GM12878 (cell line): Measurements from ENCODE around the gene CYP4A22.

Experiments used
- CEBPB ChIP-seq, 2 experiments: fragments of 150-350 bp in 1 of 2; IDR thresholded peaks; 2 replicates each; pipeline ENCODE4 v1.6.1; 2012 to 2014; ENCODE audit warnings: low read depth in 2 of 2, low read length in 2 of 2, borderline replicate concordance in 1 of 2, inconsistent platforms in 1 of 2
- DPF2 ChIP-seq: fragments of 450-650 bp; IDR thresholded peaks from 2 replicates; pipeline ENCODE4 v1.6.1; 2017; ENCODE audit warnings: mild to moderate bottlenecking
- EGR1 ChIP-seq, 2 experiments: IDR thresholded peaks; 1 replicate in 1 of 2; 2 replicates in 1 of 2; pipeline ENCODE4 v1.6.1; 2011 to 2012; ENCODE audit warnings: low read depth in 2 of 2, low read length in 2 of 2, borderline replicate concordance in 1 of 2, mild to moderate bottlenecking in 1 of 2, moderate library complexity in 1 of 2
- GABPA ChIP-seq: IDR thresholded peaks from 2 replicates; pipeline ENCODE4 v1.6.1; 2014; ENCODE audit warnings: antibody characterized with exemption, low read depth, mild to moderate bottlenecking, inconsistent platforms
- POLR2A ChIP-seq: IDR thresholded peaks from 2 replicates; pipeline ENCODE4 v1.6.1; 2011; ENCODE audit warnings: low read depth, mild to moderate bottlenecking, low read length
- POLR2AphosphoS5 ChIP-seq: IDR thresholded peaks from 2 replicates; pipeline ENCODE4 v1.6.1; 2011; ENCODE audit warnings: mild to moderate bottlenecking, low read length, inconsistent platforms
- YY1 ChIP-seq: IDR thresholded peaks from 2 replicates; pipeline ENCODE4 v1.6.1; 2011; ENCODE audit warnings: low read depth, mild to moderate bottlenecking, low read length
- TF ChIP-seq, protein P1 (sequence below), 3 experiments: IDR thresholded peaks in 2 of 3; conservative IDR thresholded peaks in 1 of 3; 2 replicates each; pipeline ENCODE4 v1.5.1; 2011; ENCODE audit warnings: low read depth in 3 of 3, low read length in 3 of 3, mild to moderate bottlenecking in 3 of 3, control low read depth in 2 of 3, moderate library complexity in 2 of 3, inconsistent platforms in 1 of 3, mixed read lengths in 1 of 3; ENCODE audit not compliant: control insufficient read depth in 2 of 3, insufficient read depth in 1 of 3; ENCODE audit errors: extremely low read depth in 1 of 3
- TF ChIP-seq, protein P2 (sequence below): fragments of 450-650 bp; IDR thresholded peaks from 2 replicates; pipeline ENCODE4 v1.6.1; 2017; ENCODE audit warnings: mild to moderate bottlenecking, low read depth, inconsistent platforms; ENCODE audit not compliant: poor library complexity, severe bottlenecking
- TF ChIP-seq, protein P3 (sequence below): fragments of 450-650 bp; IDR thresholded peaks from 2 replicates; pipeline ENCODE4 v1.6.1; 2017; ENCODE audit warnings: antibody characterized with exemption, mild to moderate bottlenecking, moderate library complexity

DNA sequence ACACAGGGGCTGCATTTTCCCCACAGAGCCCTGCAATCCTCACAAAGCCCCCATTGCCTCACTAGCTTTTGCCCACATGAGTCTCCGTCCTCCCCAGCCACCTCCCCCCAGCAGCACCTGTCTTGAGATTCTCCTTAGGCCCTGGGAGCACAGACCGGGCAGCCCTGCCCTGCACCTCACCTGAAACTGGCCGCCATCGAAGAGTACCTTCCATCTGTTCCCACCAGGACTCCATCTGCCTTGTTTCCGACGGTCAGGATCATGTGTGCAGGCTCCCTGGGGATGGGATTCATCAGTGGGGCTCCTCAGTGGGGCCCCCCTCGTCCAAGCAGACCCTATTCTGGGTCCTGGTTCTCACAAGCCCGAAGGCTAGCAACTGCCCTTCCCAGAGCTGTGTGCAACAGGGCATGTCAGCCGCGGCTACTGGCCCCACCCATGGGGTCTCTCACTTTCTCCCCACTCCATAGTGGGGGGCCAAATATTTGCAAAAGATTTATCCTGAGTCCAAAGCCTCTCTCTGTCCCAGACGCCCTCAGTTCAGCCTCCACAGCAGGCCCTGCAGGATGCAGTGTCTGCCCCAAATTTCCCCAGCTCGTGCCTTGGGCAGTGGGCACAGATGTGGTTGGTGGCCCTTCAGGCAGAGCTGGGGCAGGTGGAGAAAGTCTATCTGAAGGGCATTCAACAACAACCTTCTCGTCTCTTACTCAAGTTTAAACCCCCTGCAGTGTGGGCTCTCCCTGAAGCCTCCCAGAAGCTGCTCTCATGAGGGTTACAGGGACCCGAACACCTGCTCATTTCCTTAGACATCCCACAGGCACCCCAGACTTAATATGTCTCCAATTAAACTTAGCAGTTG lies 47.8 kb downstream of the CYP4A22 start:
- TF ChIP-seq EGR1 (IDR thresholded peaks at IDR 0.05; ENCODE audit: borderline replicate concordance in 1 of 2, low read depth in 2 of 2, low read length in 2 of 2) = no peak
- no peak for TF ChIP-seq POLR2AphosphoS5
- no peak for TF ChIP-seq DPF2
- TF ChIP-seq, protein P1, sequence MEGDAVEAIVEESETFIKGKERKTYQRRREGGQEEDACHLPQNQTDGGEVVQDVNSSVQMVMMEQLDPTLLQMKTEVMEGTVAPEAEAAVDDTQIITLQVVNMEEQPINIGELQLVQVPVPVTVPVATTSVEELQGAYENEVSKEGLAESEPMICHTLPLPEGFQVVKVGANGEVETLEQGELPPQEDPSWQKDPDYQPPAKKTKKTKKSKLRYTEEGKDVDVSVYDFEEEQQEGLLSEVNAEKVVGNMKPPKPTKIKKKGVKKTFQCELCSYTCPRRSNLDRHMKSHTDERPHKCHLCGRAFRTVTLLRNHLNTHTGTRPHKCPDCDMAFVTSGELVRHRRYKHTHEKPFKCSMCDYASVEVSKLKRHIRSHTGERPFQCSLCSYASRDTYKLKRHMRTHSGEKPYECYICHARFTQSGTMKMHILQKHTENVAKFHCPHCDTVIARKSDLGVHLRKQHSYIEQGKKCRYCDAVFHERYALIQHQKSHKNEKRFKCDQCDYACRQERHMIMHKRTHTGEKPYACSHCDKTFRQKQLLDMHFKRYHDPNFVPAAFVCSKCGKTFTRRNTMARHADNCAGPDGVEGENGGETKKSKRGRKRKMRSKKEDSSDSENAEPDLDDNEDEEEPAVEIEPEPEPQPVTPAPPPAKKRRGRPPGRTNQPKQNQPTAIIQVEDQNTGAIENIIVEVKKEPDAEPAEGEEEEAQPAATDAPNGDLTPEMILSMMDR (IDR thresholded peaks at IDR 0.05 in 2 of 3, conservative IDR thresholded peaks at IDR 0.05 in 1 of 3; ENCODE audit: control insufficient read depth in 2 of 3, extremely low read depth in 1 of 3, insufficient read depth in 1 of 3, low read depth in 3 of 3, low read length in 3 of 3) = no peak
- no peak for TF ChIP-seq CEBPB (IDR thresholded peaks at IDR 0.05; ENCODE audit: borderline replicate concordance in 1 of 2, low read depth in 2 of 2, low read length in 2 of 2)
- TF ChIP-seq YY1 = no peak
- TF ChIP-seq GABPA = no peak
- no peak for TF ChIP-seq POLR2A
- TF ChIP-seq, protein P2, sequence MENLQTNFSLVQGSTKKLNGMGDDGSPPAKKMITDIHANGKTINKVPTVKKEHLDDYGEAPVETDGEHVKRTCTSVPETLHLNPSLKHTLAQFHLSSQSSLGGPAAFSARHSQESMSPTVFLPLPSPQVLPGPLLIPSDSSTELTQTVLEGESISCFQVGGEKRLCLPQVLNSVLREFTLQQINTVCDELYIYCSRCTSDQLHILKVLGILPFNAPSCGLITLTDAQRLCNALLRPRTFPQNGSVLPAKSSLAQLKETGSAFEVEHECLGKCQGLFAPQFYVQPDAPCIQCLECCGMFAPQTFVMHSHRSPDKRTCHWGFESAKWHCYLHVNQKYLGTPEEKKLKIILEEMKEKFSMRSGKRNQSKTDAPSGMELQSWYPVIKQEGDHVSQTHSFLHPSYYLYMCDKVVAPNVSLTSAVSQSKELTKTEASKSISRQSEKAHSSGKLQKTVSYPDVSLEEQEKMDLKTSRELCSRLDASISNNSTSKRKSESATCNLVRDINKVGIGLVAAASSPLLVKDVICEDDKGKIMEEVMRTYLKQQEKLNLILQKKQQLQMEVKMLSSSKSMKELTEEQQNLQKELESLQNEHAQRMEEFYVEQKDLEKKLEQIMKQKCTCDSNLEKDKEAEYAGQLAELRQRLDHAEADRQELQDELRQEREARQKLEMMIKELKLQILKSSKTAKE = no peak
- TF ChIP-seq, protein P3, sequence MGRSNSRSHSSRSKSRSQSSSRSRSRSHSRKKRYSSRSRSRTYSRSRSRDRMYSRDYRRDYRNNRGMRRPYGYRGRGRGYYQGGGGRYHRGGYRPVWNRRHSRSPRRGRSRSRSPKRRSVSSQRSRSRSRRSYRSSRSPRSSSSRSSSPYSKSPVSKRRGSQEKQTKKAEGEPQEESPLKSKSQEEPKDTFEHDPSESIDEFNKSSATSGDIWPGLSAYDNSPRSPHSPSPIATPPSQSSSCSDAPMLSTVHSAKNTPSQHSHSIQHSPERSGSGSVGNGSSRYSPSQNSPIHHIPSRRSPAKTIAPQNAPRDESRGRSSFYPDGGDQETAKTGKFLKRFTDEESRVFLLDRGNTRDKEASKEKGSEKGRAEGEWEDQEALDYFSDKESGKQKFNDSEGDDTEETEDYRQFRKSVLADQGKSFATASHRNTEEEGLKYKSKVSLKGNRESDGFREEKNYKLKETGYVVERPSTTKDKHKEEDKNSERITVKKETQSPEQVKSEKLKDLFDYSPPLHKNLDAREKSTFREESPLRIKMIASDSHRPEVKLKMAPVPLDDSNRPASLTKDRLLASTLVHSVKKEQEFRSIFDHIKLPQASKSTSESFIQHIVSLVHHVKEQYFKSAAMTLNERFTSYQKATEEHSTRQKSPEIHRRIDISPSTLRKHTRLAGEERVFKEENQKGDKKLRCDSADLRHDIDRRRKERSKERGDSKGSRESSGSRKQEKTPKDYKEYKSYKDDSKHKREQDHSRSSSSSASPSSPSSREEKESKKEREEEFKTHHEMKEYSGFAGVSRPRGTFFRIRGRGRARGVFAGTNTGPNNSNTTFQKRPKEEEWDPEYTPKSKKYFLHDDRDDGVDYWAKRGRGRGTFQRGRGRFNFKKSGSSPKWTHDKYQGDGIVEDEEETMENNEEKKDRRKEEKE = no peak
